Measurements from ENCODE around the gene MORN5. TPM values are rescaled to one million over a fixed set of nuclear protein-coding genes. Genes with fewer than 3 reads are reported as not detected.

MORN5 gene
- total and polyA plus RNA-seq, 3 donors from 2014 or later: 19.2 to 183 (median 34.7) TPM

DNA sequence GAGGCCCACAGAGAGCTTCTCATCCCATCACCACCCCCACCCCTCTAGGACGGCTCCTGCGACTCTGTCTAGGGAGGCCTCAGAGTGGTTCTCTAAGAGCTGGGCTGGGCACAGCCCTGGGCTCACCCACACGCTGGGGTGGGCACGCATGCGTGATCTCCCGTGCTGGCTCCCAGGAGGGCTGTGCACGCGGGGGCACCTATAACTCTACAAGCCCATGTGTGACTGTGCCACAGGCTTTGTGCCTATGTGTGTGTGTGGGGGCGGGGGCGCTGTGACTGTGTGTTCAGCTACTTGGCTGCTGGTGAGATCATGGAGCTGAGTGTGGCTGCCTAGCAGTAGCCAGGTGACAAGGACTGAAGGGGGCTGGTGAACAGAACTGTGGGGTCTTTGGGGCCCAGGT is 32.3 kb upstream of the MORN5 start:
- Histone ChIP-seq H3K27ac (no peak overlapping the region), H3K4me3 (no peak overlapping the region), H3K36me3 (ENCODE audit: low read depth, missing control alignments) (no peaks in the 10 kb centered on the region), H3K4me1 (peaks cover 7% of the 10 kb centered on the region), H3K9me3 (no peaks in the 10 kb centered on the region), H3K27me3 (no peaks in the 10 kb centered on the region)
- intact Hi-C loops (cut with DNase I; ENCODE audit: low total_unique reads): loop anchor here (5.0 kb wide), 1 partner anchor 225 kb away; no protein-coding TSS in a partner anchor
- DNase-seq: no peak
- TF ChIP-seq POLR2A (IDR thresholded peaks at IDR 0.05): no peak
- TF ChIP-seq, protein P1, sequence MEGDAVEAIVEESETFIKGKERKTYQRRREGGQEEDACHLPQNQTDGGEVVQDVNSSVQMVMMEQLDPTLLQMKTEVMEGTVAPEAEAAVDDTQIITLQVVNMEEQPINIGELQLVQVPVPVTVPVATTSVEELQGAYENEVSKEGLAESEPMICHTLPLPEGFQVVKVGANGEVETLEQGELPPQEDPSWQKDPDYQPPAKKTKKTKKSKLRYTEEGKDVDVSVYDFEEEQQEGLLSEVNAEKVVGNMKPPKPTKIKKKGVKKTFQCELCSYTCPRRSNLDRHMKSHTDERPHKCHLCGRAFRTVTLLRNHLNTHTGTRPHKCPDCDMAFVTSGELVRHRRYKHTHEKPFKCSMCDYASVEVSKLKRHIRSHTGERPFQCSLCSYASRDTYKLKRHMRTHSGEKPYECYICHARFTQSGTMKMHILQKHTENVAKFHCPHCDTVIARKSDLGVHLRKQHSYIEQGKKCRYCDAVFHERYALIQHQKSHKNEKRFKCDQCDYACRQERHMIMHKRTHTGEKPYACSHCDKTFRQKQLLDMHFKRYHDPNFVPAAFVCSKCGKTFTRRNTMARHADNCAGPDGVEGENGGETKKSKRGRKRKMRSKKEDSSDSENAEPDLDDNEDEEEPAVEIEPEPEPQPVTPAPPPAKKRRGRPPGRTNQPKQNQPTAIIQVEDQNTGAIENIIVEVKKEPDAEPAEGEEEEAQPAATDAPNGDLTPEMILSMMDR (IDR thresholded peaks at IDR 0.05): no peak
- 70% methylated on average over 10 of the region's 10 CpGs; no CpG with 5 or more reads in 1 of the 2 donors for WGBS, 2 donors

DNA sequence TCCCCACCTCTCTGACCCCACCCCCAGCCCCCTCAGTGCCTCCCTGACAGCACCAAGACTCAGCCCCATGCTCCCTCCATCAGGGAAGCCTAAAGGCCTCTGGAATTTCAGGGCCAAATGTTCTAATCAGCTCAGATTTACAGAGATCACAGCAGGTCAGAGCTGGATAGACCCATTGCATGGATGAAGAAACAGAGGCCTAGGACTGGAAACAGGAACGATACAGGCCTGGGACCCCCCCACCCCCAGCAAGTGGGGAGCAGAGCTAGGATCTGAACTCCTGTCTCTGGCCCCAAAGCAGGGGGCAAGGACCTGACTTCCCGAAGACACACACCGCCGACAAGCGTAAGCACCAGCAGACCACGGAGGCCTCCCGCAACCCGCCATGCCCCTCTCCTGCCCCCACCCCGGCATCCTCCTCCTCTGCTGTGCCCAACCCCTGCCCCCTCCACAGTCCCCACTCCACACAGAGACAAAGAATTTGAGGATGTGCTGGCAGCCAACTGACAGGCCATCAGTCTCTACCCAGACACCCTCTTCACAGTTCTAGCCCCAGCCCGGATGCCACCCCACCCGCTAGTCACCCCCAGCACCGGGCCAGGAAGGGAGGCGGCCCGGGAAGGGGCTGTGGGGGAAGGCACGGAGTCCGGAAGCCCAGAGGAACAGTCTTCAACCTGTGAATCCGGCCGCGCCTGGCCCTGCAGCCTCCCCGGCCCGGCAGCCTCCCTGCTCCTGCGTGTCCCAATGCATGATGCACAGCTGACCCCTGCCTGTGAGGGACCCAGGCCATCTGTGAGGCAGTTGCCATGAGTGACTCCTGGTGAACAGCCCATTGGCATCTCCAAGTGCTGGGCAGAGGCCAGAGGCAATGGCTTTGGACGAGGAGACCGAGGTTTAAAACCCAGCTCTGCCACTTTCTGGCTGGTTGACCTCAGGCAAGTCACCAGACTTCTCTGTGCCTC is 31.4 kb upstream of the MORN5 start:
- Histone ChIP-seq H3K36me3 (ENCODE audit: low read depth, missing control alignments) (no peaks in the 10 kb centered on the region), H3K27ac (no peak overlapping the region), H3K4me1 (peaks cover 7% of the 10 kb centered on the region), H3K4me3 (no peak overlapping the region), H3K9me3 (no peaks in the 10 kb centered on the region), H3K27me3 (no peaks in the 10 kb centered on the region)
- TF ChIP-seq, protein P1 (IDR thresholded peaks at IDR 0.05): no peak
- no peak for TF ChIP-seq POLR2A (IDR thresholded peaks at IDR 0.05)
- DNase-seq: no peak
- WGBS, 2 donors: 64 to 86% methylated on average over 13 to 24 of the region's 24 CpGs
- intact Hi-C loops (cut with DNase I; ENCODE audit: low total_unique reads): loop anchor here (5.0 kb wide), 1 partner anchor 224 kb away; no protein-coding TSS in a partner anchor

DNA sequence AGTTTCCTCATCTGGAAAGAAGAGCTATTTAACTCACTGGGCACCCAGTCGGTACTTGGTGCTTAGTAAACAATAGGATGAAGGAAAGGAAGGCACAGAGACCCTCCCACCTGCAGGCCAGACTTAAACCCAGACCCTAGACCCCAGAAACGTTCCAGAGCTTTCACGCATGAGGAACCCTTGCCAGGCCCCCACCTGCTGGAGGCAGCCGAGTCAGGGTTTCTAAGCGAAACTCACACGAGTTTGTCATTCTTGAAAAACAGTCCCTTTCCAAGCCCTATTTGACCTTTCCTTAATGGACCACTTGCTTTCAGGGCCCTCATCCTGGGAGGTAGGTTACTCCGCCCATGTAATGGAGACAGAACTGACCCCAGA is 30.8 kb upstream of the MORN5 start:
- Histone ChIP-seq H3K27me3 (no peaks in the 10 kb centered on the region), H3K4me1 (peaks cover 7% of the 10 kb centered on the region), H3K9me3 (no peaks in the 10 kb centered on the region), H3K36me3 (ENCODE audit: low read depth, missing control alignments) (no peaks in the 10 kb centered on the region), H3K27ac (no peak overlapping the region), H3K4me3 (no peak overlapping the region)
- DNase-seq: no peak
- WGBS, 2 donors: 80 to 86% methylated on average over 6 to 7 of the region's 7 CpGs
- no peak for TF ChIP-seq POLR2A (IDR thresholded peaks at IDR 0.05)
- TF ChIP-seq, protein P1 (IDR thresholded peaks at IDR 0.05): no peak
- intact Hi-C loops (cut with DNase I; ENCODE audit: low total_unique reads): loop anchor here (5.0 kb wide), 1 partner anchor 223 kb away; no protein-coding TSS in a partner anchor

DNA sequence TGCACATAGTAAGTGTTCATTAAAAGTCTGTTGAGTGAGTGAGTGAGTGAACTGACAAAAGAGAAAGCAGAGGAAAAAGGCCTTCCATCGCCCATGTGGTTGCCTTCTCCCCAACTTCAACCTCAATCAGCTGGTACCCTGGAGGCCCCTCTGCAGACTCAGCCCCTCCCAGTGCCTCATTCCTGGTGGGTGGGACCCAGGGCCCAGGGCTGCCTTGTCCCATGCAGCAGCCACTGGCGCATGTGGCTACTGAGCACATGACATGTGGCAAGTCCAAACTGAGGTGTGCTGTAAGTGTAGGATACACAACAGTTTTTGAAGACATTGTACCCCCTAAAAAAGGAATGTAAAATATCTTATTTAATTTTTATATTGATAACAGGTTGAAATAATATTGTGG is 29.7 kb upstream of the MORN5 start:
- no peak for DNase-seq
- Histone ChIP-seq H3K27me3 (no peaks in the 10 kb centered on the region), H3K4me1 (peaks cover 7% of the 10 kb centered on the region), H3K27ac (no peak overlapping the region), H3K36me3 (ENCODE audit: low read depth, missing control alignments) (no peaks in the 10 kb centered on the region), H3K4me3 (no peak overlapping the region), H3K9me3 (no peaks in the 10 kb centered on the region)
- WGBS, 2 donors: 95 to 100% methylated on average over 2 of the region's 2 CpGs
- intact Hi-C loops (cut with DNase I; ENCODE audit: low total_unique reads): loop anchor here (5.0 kb wide), 1 partner anchor 222 kb away; no protein-coding TSS in a partner anchor
- TF ChIP-seq, protein P1 (IDR thresholded peaks at IDR 0.05): no peak
- no peak for TF ChIP-seq POLR2A (IDR thresholded peaks at IDR 0.05)

All from testis (tissue), 3 donors.